Stimulated activated CD4-positive, alpha-beta T cell treated with anti-CD3 and anti-CD28 coated beads, Interleukin-4, amount 100 ng/mL, for 48 hours (primary cell): Measurements from ENCODE around the gene CRYGA.

ENCODE experiments used
- DNase-seq, 2 donors: peaks; one replicate each; pipeline ENCODE4 v3.0.0-alpha.2; 2020; ENCODE audit warnings: low read depth in 2 of 2

Gene CRYGA

GRCh38 chr2:208163489-208163888 is at the start of gene CRYGA:
TSS of gene CRYGA (minus strand) at chr2:208163589. CDS start at chr2:208163556, 33 bp downstream.
- DNase-seq: no peak

- no peak for DNase-seq
These were observed 47.5 kb upstream of the CRYGA start for GRCh38 chr2:208210688-208211451.

- DNase-seq: no peak
These were observed 45.1 kb upstream of the CRYGA start for GRCh38 chr2:208208335-208209085.

GRCh38 chr2:208207769-208208168 is 44.4 kb upstream of the CRYGA start:
- no peak for DNase-seq

- no peak for DNase-seq
These were observed 40.8 kb upstream of the CRYGA start for GRCh38 chr2:208204166-208204565.

GRCh38 chr2:208195531-208195930 is 32.1 kb upstream of the CRYGA start:
- DNase-seq: no peak

GRCh38 chr2:208192611-208193236 is 29.3 kb upstream of the CRYGA start:
- no peak for DNase-seq

GRCh38 chr2:208189810-208190503 is 26.6 kb upstream of the CRYGA start, which contains the start of gene C2orf80:
TSS of gene C2orf80 (minus strand) at chr2:208190030. CDS start at chr2:208186986, 3,044 bp downstream.
- DNase-seq: no peak

GRCh38 chr2:208189069-208189809 is 25.9 kb upstream of the CRYGA start:
- no peak for DNase-seq

GRCh38 chr2:208186893-208187292 is 23.5 kb upstream of the CRYGA start:
- no peak for DNase-seq

- DNase-seq: no peak
These were observed 23.1 kb upstream of the CRYGA start for GRCh38 chr2:208186465-208186864.

- no peak for DNase-seq
These were observed 20.8 kb upstream of the CRYGA start for GRCh38 chr2:208183972-208184705.

GRCh38 chr2:208183526-208183925 is 20.1 kb upstream of the CRYGA start:
- DNase-seq: no peak

GRCh38 chr2:208182835-208183234 is 19.4 kb upstream of the CRYGA start:
- DNase-seq: no peak

- no peak for DNase-seq
These were observed 15.7 kb upstream of the CRYGA start for GRCh38 chr2:208179028-208179609.

- DNase-seq: no peak
These were observed 12.4 kb upstream of the CRYGA start for GRCh38 chr2:208175840-208176153.

- DNase-seq: peak; percentile 32 to 44
These were observed 11.9 kb upstream of the CRYGA start for GRCh38 chr2:208175069-208175839.

GRCh38 chr2:208174144-208174543 is 10.8 kb upstream of the CRYGA start:
- DNase-seq: no peak

- no peak for DNase-seq
These were observed 8.7 kb upstream of the CRYGA start for GRCh38 chr2:208172125-208172524.
